ENCODE results near the gene SLC45A2. TPM values are rescaled to one million over a fixed set of nuclear protein-coding genes. Genes with fewer than 3 reads are reported as not detected.

SLC45A2 gene
- total RNA-seq, 1 donor from 2014 or later: 1.3 TPM

DNA sequence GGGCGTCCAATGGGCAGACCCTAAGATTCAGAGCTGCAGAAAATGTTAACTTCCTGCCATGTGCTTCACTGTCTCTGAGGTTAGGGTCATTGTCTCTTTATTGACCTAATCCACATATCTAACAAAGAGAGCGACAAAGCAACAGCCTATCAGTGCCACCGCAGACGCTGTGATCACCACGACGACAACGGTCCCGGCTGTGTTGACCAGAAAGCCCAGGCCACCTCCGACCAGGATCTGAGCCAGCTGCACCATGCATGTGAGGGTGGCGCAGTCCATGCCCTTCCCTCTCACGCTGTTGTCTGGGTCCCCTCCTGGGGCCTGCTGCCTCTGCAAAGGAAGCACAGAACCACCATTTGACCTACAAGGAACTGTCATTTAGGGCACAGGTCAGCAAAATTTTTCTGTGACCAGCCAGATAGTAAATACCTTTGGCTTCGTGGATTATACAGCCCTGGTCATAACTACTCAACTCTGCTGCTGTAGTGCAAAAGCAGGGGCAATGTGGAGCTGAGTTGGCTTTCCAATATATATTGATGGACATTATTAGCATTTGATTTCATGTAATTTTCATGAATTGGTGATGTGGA, 39.9 kb downstream of the SLC45A2 start:
- H3K4me3 Mint-ChIP-seq: no peak overlapping the region
- H3K36me3 Mint-ChIP-seq (ENCODE audit: low read depth): no peaks in the 10 kb centered on the region
- no peak for TF ChIP-seq CTCF (conservative IDR thresholded peaks at IDR 0.05)
- H3K27ac Mint-ChIP-seq (ENCODE audit: unreplicated experiment): no peak overlapping the region
- H3K4me1 Mint-ChIP-seq: no peaks in the 10 kb centered on the region
- no peak for DNase-seq (ENCODE audit: low read depth, low spot score)
- H3K27me3 Mint-ChIP-seq (ENCODE audit: low read depth): peaks cover 26% of the 10 kb centered on the region
- no peaks in the 10 kb centered on the region for H3K9me3 Mint-ChIP-seq

DNA sequence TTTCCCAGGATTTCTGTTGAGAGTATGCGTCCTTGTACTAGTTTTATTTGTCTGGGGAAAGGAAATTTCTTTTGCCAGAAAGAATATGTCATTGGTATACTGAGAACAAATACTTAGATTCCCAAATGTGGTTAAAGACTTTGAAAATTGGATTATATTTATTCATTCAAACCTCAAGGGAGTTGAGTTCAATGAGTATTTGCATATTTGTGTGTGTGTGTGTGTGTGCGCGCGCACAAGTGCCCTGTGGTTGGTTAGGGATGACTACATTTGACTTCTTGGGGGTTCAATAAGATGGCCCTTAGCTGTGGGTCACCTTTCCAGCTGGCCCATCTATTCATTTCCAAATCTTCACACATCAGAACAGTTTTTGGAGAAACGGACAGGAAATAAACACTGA, 43.4 kb downstream of the SLC45A2 start:
- Mint-ChIP-seq H3K27me3 (ENCODE audit: low read depth) (peaks cover 49% of the 10 kb centered on the region), H3K36me3 (ENCODE audit: low read depth) (no peaks in the 10 kb centered on the region), H3K4me3 (no peak overlapping the region), H3K27ac (ENCODE audit: unreplicated experiment) (no peak overlapping the region), H3K4me1 (peaks cover 2% of the 10 kb centered on the region), H3K9me3 (no peaks in the 10 kb centered on the region)
- TF ChIP-seq CTCF (conservative IDR thresholded peaks at IDR 0.05): no peak
- no peak for DNase-seq (ENCODE audit: low read depth, low spot score)

DNA sequence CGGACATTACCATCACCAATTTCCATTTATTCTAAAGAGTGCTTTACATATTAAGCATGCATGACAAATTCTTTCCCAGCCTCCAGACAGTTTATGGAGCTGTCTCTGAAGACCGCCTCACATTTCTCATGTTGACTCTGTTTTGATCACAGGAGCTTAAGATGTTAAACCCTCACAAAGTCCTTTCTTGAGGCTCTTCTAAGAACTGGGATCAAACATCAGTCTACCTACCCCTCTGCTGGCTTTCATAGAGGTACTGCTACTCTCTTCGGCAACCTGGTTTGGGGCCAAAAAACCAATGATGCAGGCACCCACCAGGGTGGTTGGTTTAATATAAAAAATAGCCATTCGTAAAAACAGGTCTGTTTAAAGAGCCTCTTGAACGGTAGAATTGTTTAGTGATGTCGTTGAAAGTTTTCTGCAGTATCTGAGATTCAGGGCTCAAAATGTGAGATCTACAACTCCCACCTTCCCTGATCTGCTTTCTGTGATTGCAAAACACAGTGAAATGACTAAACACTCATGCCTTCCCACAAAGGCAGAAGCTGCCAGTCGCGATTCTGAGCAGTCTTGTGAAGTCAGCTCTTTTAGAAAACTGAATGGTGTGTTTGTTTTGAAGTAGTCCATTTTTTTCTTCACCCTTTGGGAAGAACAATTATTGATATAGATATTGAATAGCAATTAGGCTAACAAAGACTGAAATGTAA, 44.8 kb downstream of the SLC45A2 start:
- H3K27ac Mint-ChIP-seq (ENCODE audit: unreplicated experiment): no peak overlapping the region
- H3K9me3 Mint-ChIP-seq: no peaks in the 10 kb centered on the region

DNA sequence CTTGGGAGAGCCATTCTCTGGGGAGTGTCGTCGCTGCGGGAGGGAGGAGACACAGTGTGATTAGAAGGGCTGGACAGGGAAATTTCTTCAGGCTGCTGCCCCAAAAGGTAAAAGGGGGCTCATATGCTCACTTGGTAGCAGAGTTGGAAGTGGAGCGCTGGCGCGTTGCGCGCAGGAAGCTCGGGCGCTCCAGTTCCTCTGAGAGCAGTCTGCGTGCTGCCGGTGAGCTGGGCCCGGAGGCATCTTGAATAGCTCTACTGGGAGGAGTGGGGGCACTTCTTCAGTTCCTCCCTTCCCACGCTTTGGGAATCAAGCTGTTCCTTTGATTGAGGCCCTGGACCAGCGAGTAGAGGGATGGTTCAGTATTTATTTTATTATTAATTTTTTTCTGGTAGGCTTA, 45.6 kb downstream of the SLC45A2 start:
- Mint-ChIP-seq H3K9me3 (no peaks in the 10 kb centered on the region), H3K27ac (ENCODE audit: unreplicated experiment) (no peak overlapping the region), H3K27me3 (ENCODE audit: low read depth) (peaks cover 67% of the 10 kb centered on the region), H3K36me3 (ENCODE audit: low read depth) (no peaks in the 10 kb centered on the region), H3K4me3 (no peak overlapping the region), H3K4me1 (peaks cover 10% of the 10 kb centered on the region)
- TF ChIP-seq CTCF (conservative IDR thresholded peaks at IDR 0.05): no peak
- DNase-seq (ENCODE audit: low read depth, low spot score): no peak

More for the DNA sequence above, 44.8 kb downstream of the SLC45A2 start:
- no peak for DNase-seq (ENCODE audit: low read depth, low spot score)
- no peak overlapping the region for H3K4me3 Mint-ChIP-seq
- peaks cover 60% of the 10 kb centered on the region for H3K27me3 Mint-ChIP-seq (ENCODE audit: low read depth)
- peaks cover 10% of the 10 kb centered on the region for H3K4me1 Mint-ChIP-seq
- no peaks in the 10 kb centered on the region for H3K36me3 Mint-ChIP-seq (ENCODE audit: low read depth)
- no peak for TF ChIP-seq CTCF (conservative IDR thresholded peaks at IDR 0.05)

GRCh38 chr5:33938507-33938796, 46.0 kb downstream of the SLC45A2 start:
- Mint-ChIP-seq H3K36me3 (ENCODE audit: low read depth) (no peaks in the 10 kb centered on the region), H3K4me3 (no peak overlapping the region), H3K27ac (ENCODE audit: unreplicated experiment) (no peak overlapping the region), H3K4me1 (peaks cover 10% of the 10 kb centered on the region), H3K27me3 (ENCODE audit: low read depth) (peaks cover 67% of the 10 kb centered on the region), H3K9me3 (no peaks in the 10 kb centered on the region)
- DNase-seq (ENCODE audit: low read depth, low spot score): no peak
- no peak for TF ChIP-seq CTCF (conservative IDR thresholded peaks at IDR 0.05)

All from neural crest cell (in vitro differentiated cells).